ENCODE measurements around the gene TXLNA.

TXLNA gene

DNA sequence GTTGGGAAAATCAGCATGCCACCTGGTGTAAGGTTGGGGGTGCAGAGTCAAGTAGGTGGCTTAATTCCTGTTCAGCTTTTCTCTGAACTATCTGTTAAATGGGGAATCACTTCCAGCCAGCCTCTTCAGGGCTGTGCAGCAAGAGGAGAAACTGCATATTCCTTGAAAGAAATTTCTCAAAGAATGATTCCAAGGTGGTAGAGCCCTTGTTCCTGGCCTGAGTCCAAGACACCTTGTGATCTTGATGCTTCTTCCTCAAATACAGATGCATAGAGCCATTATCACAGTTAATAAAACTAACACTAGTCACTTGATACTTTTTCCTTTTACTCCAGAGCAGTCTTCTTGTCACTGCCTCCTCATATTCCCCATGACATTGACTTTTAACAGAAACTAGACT, 5.2 kb downstream of the TXLNA start:
- no peak overlapping the region for H3K4me3 ChIP-seq (ENCODE audit: low read depth, low read length)
- TF ChIP-seq, protein P1, sequence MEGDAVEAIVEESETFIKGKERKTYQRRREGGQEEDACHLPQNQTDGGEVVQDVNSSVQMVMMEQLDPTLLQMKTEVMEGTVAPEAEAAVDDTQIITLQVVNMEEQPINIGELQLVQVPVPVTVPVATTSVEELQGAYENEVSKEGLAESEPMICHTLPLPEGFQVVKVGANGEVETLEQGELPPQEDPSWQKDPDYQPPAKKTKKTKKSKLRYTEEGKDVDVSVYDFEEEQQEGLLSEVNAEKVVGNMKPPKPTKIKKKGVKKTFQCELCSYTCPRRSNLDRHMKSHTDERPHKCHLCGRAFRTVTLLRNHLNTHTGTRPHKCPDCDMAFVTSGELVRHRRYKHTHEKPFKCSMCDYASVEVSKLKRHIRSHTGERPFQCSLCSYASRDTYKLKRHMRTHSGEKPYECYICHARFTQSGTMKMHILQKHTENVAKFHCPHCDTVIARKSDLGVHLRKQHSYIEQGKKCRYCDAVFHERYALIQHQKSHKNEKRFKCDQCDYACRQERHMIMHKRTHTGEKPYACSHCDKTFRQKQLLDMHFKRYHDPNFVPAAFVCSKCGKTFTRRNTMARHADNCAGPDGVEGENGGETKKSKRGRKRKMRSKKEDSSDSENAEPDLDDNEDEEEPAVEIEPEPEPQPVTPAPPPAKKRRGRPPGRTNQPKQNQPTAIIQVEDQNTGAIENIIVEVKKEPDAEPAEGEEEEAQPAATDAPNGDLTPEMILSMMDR (IDR thresholded peaks at IDR 0.05; ENCODE audit: insufficient read depth, low read depth, low read length, missing control alignments), result no peak
- DNase-seq (ENCODE audit: low read depth), result no peak

DNA sequence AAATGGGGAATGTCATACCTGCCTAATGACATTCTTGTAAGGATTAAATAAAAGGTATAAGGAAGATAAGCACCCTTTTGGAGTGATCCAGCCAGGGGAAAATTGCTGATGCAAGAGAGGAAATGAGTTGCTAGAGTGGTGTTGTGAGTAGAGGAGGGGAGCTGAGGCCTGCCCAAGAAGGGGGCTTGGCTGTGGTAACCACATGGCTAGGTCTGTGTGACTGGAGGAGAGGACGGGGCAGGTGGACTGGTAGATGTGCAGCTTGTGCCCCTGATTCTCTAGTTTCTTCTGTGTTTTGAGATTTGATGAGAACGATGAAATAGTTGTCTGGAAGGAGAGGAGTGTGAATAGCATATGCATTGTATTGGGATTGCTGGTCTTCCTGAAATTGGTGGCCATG, 6.6 kb downstream of the TXLNA start:
- H3K4me3 ChIP-seq (ENCODE audit: low read depth, low read length), result no peak overlapping the region
- TF ChIP-seq, protein P1 (IDR thresholded peaks at IDR 0.05; ENCODE audit: insufficient read depth, low read depth, low read length, missing control alignments), result no peak
- DNase-seq (ENCODE audit: low read depth), result no peak

DNA sequence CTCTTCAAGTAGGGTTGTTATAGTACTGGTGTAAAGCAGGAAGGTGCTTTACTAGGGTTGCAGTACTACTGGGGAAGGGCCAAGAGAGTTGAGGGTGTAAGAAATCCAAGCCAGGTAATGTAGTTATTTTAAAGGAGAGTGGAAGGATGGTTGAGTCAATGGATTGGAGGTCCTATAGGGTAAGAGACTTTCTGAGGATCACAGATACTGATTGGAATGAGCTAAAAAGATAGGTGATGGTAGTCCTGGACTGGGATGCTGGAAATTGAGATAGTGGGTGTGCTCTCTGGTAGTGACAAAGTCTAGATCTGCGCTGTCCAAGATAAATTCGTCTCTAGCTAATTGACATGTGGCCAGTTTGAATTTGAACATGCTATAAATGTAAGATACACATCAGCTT, 7.0 kb downstream of the TXLNA start:
- DNase-seq (ENCODE audit: low read depth), result no peak
- TF ChIP-seq, protein P1 (IDR thresholded peaks at IDR 0.05; ENCODE audit: insufficient read depth, low read depth, low read length, missing control alignments), result no peak
- H3K4me3 ChIP-seq (ENCODE audit: low read depth, low read length), result no peak overlapping the region

DNA sequence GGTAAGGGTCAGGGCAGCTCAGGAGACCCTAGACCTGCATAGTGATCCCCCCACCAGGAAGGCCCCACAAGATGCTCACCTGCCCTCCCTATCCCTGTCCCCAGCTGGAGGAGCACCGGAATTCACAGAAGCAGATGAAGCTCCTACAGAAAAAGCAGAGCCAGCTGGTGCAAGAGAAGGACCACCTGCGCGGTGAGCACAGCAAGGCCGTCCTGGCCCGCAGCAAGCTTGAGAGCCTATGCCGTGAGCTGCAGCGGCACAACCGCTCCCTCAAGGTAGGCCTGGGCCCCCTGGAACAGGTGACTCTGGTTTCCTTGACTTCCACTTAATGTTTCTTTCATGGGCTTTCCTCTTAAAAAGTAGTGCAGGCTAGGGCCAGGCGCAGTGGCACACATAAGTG, 8.4 kb downstream of the TXLNA start:
- TF ChIP-seq, protein P1 (IDR thresholded peaks at IDR 0.05; ENCODE audit: insufficient read depth, low read depth, low read length, missing control alignments), result no peak
- H3K4me3 ChIP-seq (ENCODE audit: low read depth, low read length), result no peak overlapping the region
- DNase-seq (ENCODE audit: low read depth), result no peak

DNA sequence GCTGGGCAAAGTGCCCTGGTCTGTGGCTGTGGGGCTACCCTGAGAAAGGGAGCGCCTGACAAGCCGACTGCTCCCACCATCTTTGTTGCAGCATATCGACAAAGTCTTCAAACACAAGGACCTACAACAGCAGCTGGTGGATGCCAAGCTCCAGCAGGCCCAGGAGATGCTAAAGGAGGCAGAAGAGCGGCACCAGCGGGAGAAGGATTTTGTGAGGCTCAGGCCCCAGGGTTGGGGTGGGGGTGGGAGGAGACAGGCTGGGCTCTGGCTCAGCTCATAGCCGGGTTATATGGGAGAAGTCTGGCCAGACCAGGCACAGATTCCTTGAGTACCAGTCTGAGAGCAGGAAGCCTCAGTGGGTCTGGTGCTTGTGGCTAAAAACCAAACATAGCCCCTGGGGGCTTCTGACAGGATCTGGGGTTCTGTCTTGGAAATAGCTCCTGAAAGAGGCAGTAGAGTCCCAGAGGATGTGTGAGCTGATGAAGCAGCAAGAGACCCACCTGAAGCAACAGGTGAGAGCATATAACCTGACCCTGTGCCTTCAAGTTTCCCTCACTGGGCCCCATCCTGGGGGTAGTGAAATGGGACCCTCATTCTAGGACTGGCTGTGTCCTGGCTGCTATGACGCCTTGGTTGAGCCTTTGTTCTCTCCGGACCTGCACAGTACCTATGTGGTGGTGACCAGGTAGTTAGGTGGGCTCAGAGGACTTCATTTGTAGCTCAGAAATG, 12.9 kb downstream of the TXLNA start:
- TF ChIP-seq, protein P1 (IDR thresholded peaks at IDR 0.05; ENCODE audit: insufficient read depth, low read depth, low read length, missing control alignments), result no peak

DNA sequence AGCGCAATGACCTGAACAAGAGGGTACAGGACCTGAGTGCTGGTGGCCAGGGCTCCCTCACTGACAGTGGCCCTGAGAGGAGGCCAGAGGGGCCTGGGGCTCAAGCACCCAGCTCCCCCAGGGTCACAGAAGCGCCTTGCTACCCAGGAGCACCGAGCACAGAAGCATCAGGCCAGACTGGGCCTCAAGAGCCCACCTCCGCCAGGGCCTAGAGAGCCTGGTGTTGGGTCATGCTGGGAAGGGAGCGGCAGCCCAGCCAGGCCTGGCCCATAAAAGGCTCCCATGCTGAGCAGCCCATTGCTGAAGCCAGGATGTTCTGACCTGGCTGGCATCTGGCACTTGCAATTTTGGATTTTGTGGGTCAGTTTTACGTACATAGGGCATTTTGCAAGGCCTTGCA, 15.5 kb downstream of the TXLNA start:
- H3K4me3 ChIP-seq (ENCODE audit: low read depth, low read length), result no peak overlapping the region
- TF ChIP-seq, protein P1 (IDR thresholded peaks at IDR 0.05; ENCODE audit: insufficient read depth, low read depth, low read length, missing control alignments), result no peak
- DNase-seq (ENCODE audit: low read depth), result no peak

More for the DNA sequence above, 12.9 kb downstream of the TXLNA start:
- no peak for DNase-seq (ENCODE audit: low read depth)
- H3K4me3 ChIP-seq (ENCODE audit: low read depth, low read length), result no peak overlapping the region

DNA sequence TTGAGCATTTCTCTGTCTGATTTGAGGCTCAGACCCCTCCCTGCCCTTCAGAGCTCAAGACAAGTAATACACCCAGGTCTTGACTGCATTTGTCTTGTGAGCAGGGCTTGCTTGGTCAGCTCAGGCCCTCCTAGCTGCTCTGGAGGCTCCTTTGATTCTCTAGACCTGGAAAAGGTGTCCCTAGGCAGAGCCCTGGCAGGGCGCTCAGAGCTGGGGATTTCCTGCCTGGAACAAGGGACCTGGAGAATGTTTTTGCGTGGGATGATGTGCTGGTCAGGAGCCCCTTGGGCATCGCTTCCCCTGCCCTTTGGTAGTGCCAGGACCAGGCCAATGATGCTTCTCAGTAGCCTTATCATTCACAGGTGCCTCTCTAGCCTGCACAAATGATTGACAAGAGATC, 16.1 kb downstream of the TXLNA start:
- DNase-seq (ENCODE audit: low read depth), result no peak
- H3K4me3 ChIP-seq (ENCODE audit: low read depth, low read length), result no peak overlapping the region
- TF ChIP-seq, protein P1 (IDR thresholded peaks at IDR 0.05; ENCODE audit: insufficient read depth, low read depth, low read length, missing control alignments), result no peak

Data from GM12865 (cell line).